CD4-positive, CD25-positive, alpha-beta regulatory T cell (primary cell): ENCODE data around the gene IFITM10. TPM values are rescaled to one million over a fixed set of nuclear protein-coding genes. Genes with fewer than 3 reads are reported as not detected.

ENCODE experiments used
- ATAC-seq, 2 donors: fragments of 150-1000 bp; cut with Tn5 transposase; one replicate each; pipeline ENCODE4 v1.10.0; 2021; ENCODE audit warnings: low read depth in 2 of 2, moderate number of reproducible peaks in 2 of 2, moderate library complexity in 1 of 2
- DNase-seq, 3 donors: peaks; one replicate each; pipeline versions ENCODE4 v3.0.0 to v3.0.0-alpha.2; 2012 to 2022; ENCODE audit warnings: mixed read lengths in 1 of 3
- H3K27ac ChIP-seq: one replicate; pipeline ENCODE4 v1.7.0; 2013; ENCODE audit warnings: mild to moderate bottlenecking, low read length; ENCODE audit not compliant: insufficient read depth, poor library complexity, severe bottlenecking
- H3K27me3 ChIP-seq: one replicate; pipeline ENCODE4 v1.7.0; 2013; ENCODE audit warnings: low read length; ENCODE audit not compliant: control insufficient read depth, insufficient read depth
- H3K36me3 ChIP-seq: one replicate; pipeline ENCODE4 v1.7.0; 2013; ENCODE audit warnings: mild to moderate bottlenecking, low read length, moderate library complexity; ENCODE audit not compliant: control insufficient read depth, insufficient read depth
- H3K4me1 ChIP-seq: 2 replicates; pipeline ENCODE4 v1.7.0; 2013; ENCODE audit warnings: mild to moderate bottlenecking, low read length; ENCODE audit not compliant: insufficient read depth, control insufficient read depth, poor library complexity, severe bottlenecking
- H3K4me3 ChIP-seq: one replicate; pipeline ENCODE4 v1.7.0; 2013; ENCODE audit warnings: low read depth, mild to moderate bottlenecking, low read length, moderate library complexity
- H3K9me3 ChIP-seq, 2 experiments: 1 replicate in 1 of 2; 2 replicates in 1 of 2; pipeline ENCODE4 v1.7.0; 2013; ENCODE audit warnings: low read length in 2 of 2, mild to moderate bottlenecking in 1 of 2, moderate library complexity in 1 of 2; ENCODE audit not compliant: control insufficient read depth in 2 of 2
- H3K27ac Mint-ChIP-seq, 3 donors: one replicate each; pipeline ENCODE4 v1.8.0; 2020 to 2022; ENCODE audit warnings: mild to moderate bottlenecking in 3 of 3, mixed read lengths in 3 of 3, moderate library complexity in 2 of 3
- H3K27me3 Mint-ChIP-seq: one replicate; pipeline ENCODE4 v1.8.0; 2022; ENCODE audit warnings: mild to moderate bottlenecking, mixed read lengths
- H3K36me3 Mint-ChIP-seq: one replicate; pipeline ENCODE4 v1.8.0; 2020; ENCODE audit warnings: mixed read lengths
- H3K4me1 Mint-ChIP-seq, 4 donors: one replicate each; pipeline ENCODE4 v1.8.0; 2020 to 2022; ENCODE audit warnings: mixed read lengths in 4 of 4, mild to moderate bottlenecking in 1 of 4
- H3K4me3 Mint-ChIP-seq, 4 donors: one replicate each; pipeline ENCODE4 v1.8.0; 2020 to 2022; ENCODE audit warnings: mild to moderate bottlenecking in 4 of 4, mixed read lengths in 4 of 4, moderate library complexity in 3 of 4
- H3K9me3 Mint-ChIP-seq, 7 donors: one replicate each; pipeline ENCODE4 v1.8.0; 2020 to 2022; ENCODE audit warnings: mixed read lengths in 7 of 7, mild to moderate bottlenecking in 3 of 7, moderate library complexity in 2 of 7
- polyA plus RNA-seq, 4 donors: library from polyadenylated mRNA; unstranded; fragments of 300-500 nt; fragmentation: Illumina TruSeq; gene quantifications; one replicate each; pipeline ENCODE4 v1.2.3, GENCODE V29; 2021
- total RNA-seq: library from RNA; stranded (reverse); gene quantifications from one replicate; pipeline ENCODE4 v1.2.3, GENCODE V29; 2022

IFITM10 gene
- total and polyA plus RNA-seq, 5 donors from 2014 or later: 2.4 TPM; not detected in 4

DNA sequence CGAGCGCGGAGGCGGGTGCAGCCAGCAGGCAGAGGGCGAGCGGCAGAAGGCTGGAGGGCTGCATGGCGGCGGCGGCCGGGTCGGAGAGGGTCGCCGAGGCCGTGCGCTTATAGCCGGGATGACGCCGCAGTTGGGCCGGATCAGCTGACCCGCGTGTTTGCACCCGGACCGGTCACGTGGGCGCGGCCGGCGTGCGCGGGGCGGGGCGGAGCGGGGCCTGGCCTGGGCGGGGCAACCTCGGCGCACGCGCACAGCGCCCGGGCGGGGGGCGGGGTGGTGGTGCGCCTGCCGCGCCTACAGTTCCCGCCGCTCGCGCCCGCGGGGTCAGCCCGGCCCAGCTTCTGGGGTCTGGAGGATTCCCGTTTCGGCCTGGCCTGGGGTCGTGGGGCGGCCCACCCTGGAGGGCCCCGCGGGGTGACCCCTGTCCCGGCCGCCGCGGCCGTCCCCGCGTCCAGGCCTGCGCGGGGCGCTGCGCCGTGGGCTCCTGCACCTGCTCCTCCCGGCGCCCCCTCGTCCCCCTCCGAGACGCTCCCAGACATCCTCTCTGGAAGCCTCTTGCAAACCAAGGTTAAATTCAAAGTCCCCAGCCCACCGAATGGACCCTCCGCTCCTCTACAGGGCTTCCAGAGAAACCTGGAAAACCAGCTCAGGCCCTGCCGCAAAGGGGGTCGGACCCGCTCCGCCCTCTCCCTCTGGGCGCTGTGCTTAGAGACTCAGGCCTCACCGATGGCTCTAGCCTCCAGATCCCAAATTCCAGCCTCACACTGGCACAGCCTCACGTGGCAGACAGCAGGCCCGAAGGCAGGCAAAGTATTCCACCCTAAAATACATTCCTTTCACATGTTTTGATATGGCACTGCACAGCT is 13.6 kb upstream of the IFITM10 start, which contains the start of gene CTSD:
CTSD (minus strand) TSS at position 132 of the 866 bp plus-strand sequence; CDS start at position 64, 68 bp downstream.
- peaks cover 41% of the 10 kb centered on the region for H3K4me1 ChIP-seq
- peak within 1 kb of the TSS; percentile 89 to 97 (median 91) for H3K4me3 Mint-ChIP-seq
- H3K27ac Mint-ChIP-seq: peak within 1 kb of the TSS; percentile 71 to 94 (median 79)
- no peaks in the 10 kb centered on the region for H3K27me3 ChIP-seq
- peaks cover 0 to 40% (median 14%) of the 10 kb centered on the region in 4 donors for H3K4me1 Mint-ChIP-seq
- H3K9me3 ChIP-seq: no peaks in the 10 kb centered on the region
- H3K36me3 ChIP-seq: peaks cover 6% of the 10 kb centered on the region
- H3K9me3 Mint-ChIP-seq: no peaks in the 10 kb centered on the region
- H3K27ac ChIP-seq: peak within 1 kb of the TSS; percentile 66
- H3K36me3 Mint-ChIP-seq: no peaks in the 10 kb centered on the region
- ATAC-seq (peak; percentile 71 to 84), DNase-seq (peak; percentile 79 to 83 (median 79))
- H3K4me3 ChIP-seq: peak within 1 kb of the TSS; percentile 57
- H3K27me3 Mint-ChIP-seq: no peaks in the 10 kb centered on the region

DNA sequence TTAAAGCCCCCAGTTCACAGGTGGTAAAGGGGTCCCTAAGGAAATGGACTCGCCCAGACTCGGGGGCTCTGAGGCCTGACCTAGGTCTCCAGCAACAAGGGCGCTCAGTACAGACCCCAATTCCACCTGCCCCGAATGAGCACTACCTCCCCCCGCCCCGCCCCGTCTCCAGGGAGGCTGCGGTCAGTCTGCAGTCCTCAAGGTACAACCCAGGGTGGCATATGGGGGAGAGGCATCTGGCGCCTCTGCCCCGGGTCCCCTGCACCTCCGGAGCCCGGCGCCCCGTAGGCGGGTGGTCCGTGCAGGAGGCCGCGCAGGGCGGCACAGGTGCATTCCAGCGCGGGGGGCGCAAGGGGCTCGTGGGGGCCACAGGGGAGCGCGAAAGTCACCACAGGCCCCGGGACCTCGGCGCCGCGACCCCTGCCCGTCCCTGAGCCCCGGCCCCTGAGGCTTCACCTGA is 13.0 kb upstream of the IFITM10 start:
- H3K4me1 ChIP-seq: peaks cover 48% of the 10 kb centered on the region
- H3K36me3 Mint-ChIP-seq: no peaks in the 10 kb centered on the region
- H3K4me3 ChIP-seq: peak overlapping the region; percentile 57

DNA sequence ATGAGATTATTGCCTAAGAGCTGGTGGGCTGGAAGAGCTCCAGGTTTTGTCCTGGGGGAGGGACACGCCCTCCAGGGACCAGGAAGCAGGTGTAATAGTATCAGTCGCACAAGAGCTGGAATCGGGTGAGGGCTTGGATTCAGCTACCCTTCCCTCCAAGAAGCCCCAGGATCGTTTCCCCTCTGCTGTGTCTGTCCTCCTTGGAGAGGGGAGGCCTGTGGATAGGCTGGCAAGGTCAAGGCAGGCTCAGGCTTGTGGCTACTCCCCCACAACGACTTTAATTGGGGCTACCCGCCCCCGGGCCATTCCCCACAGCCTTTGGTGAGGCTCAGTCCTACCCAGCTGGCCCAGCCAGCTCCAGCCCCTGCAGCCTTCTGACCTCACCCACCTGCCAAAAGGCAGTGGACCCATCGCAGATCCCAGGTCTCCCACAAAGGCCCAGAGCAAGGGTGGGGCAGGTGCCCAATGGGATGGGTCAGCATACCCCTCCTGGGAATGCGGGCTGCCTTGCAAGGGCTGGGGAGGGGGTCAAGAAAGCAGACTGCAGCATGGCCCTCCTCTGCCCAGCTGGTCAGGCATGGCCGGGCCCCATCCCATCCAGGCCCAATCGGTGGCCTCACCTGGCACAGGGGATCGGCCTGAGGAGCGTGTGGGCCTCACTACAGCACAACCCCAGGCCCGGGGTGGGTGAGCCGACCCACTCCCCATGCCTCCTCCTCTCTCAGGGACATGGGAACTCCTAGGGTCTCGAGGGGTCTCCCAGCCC is 12.3 kb upstream of the IFITM10 start:
- peaks cover 0 to 2% (median 0%) of the 10 kb centered on the region in 7 donors for H3K9me3 Mint-ChIP-seq
- H3K4me1 Mint-ChIP-seq: peaks cover 0 to 50% (median 16%) of the 10 kb centered on the region in 4 donors
- H3K27me3 Mint-ChIP-seq: no peaks in the 10 kb centered on the region
- H3K36me3 Mint-ChIP-seq: no peaks in the 10 kb centered on the region
- Histone ChIP-seq H3K27me3 (no peaks in the 10 kb centered on the region), H3K9me3 (no peaks in the 10 kb centered on the region), H3K4me3 (peak overlapping the region; percentile 57), H3K4me1 (peaks cover 55% of the 10 kb centered on the region), H3K27ac (peak overlapping the region; percentile 66), H3K36me3 (peaks cover 6% of the 10 kb centered on the region)
- ATAC-seq: no peak
- DNase-seq: no peak
- H3K27ac Mint-ChIP-seq: peak overlapping the region; percentile 49 to 84 (median 79)
- peak overlapping the region; percentile 82 to 93 (median 88) for H3K4me3 Mint-ChIP-seq

More for the DNA sequence above, 13.0 kb upstream of the IFITM10 start:
- peaks cover 6% of the 10 kb centered on the region for H3K36me3 ChIP-seq
- DNase-seq (no peak), ATAC-seq (peak; percentile 2 to 10)
- Mint-ChIP-seq H3K4me1 (peaks cover 0 to 44% (median 15%) of the 10 kb centered on the region in 4 donors), H3K27me3 (no peaks in the 10 kb centered on the region), H3K9me3 (no peaks in the 10 kb centered on the region), H3K27ac (peak overlapping the region in 1 of 3 donors; percentile 60), H3K4me3 (peak overlapping the region; percentile 61 to 91 (median 83))
- peak overlapping the region; percentile 66 for H3K27ac ChIP-seq
- H3K27me3 ChIP-seq: no peaks in the 10 kb centered on the region
- H3K9me3 ChIP-seq: no peaks in the 10 kb centered on the region

DNA sequence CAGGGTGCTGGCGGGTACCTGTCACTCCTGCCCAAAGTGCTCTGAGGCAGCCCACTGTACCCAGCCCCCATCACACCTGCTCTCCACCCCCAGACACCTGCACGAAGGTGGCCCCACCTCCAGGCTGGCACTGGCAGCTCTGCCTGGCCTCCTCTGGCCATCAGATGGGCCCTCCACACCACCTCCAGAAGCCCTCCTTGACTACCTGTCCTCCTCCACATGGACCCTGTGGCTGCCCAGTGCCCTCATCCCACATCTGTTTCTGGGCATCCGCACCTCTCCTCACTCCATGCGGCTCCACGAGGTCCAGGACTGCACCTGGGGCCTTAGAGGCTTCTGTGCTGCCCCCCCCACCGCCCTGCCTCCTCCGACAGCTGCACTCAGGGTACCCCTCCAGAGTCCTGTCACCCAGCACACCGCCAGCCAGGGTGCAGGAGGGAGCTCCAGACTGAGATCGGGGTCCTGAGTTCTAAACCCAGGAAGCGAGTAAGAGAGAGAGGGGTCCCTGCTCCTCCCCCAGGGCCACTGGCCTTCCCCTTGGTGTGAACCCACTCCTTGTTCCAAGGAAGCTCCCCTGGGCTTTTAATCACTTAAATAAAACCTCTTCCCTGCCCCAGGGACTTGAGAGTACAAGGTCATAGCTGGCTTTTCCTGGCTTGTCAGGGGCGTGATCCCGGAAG is 11.6 kb upstream of the IFITM10 start:
- peaks cover 62% of the 10 kb centered on the region for H3K4me1 ChIP-seq

DNA sequence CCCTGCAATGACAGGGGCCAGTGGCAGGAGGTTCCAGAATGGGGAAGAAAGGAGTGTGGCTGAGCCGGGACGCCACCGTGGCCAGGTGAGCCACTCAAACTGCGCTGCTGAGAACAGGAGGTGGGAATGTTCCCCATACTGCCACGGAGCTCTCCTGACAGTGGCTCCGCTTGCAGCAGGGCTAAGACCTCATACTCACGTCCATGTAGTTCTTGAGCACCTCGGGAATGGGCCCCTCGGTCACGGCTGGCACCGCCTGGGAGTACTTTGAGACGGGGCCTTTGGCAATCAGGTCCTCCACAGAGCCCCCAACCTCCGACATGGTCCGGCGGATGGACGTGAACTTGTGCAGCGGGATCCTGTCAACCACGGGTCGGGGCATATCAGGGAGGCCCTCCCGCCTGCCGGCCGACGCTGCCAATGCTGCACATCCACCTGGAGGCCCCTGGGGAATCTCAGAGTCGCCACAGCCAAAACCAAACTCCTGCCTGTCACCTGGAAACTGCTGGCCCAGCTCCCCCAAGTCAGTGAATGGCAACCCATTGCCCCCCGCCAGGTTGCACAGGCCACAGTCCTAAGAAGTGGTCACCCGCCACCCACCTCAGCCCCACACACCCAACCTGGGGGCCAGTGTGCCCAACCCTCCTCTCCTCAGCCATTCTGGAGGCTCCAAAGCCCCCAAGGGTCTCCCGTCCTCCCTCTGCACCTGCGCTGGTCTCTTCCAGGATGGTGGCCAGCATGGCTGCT is 10.9 kb upstream of the IFITM10 start:
- no peak for DNase-seq
- peak overlapping the region; percentile 51 for H3K27ac ChIP-seq
- peaks cover 0 to 2% (median 0%) of the 10 kb centered on the region in 7 donors for H3K9me3 Mint-ChIP-seq

More for the DNA sequence above, 11.6 kb upstream of the IFITM10 start:
- no peaks in the 10 kb centered on the region for H3K9me3 ChIP-seq
- Mint-ChIP-seq H3K27ac (peak overlapping the region; percentile 49 to 84 (median 79)), H3K4me1 (peaks cover 0 to 57% (median 19%) of the 10 kb centered on the region in 4 donors), H3K36me3 (no peaks in the 10 kb centered on the region), H3K9me3 (peaks cover 0 to 2% (median 0%) of the 10 kb centered on the region in 7 donors), H3K27me3 (no peaks in the 10 kb centered on the region), H3K4me3 (peak overlapping the region; percentile 82 to 93 (median 88))
- peak overlapping the region; percentile 51 for H3K27ac ChIP-seq
- no peak for ATAC-seq
- no peaks in the 10 kb centered on the region for H3K27me3 ChIP-seq
- peak overlapping the region; percentile 57 for H3K4me3 ChIP-seq
- no peak for DNase-seq
- H3K36me3 ChIP-seq: peaks cover 6% of the 10 kb centered on the region

DNA sequence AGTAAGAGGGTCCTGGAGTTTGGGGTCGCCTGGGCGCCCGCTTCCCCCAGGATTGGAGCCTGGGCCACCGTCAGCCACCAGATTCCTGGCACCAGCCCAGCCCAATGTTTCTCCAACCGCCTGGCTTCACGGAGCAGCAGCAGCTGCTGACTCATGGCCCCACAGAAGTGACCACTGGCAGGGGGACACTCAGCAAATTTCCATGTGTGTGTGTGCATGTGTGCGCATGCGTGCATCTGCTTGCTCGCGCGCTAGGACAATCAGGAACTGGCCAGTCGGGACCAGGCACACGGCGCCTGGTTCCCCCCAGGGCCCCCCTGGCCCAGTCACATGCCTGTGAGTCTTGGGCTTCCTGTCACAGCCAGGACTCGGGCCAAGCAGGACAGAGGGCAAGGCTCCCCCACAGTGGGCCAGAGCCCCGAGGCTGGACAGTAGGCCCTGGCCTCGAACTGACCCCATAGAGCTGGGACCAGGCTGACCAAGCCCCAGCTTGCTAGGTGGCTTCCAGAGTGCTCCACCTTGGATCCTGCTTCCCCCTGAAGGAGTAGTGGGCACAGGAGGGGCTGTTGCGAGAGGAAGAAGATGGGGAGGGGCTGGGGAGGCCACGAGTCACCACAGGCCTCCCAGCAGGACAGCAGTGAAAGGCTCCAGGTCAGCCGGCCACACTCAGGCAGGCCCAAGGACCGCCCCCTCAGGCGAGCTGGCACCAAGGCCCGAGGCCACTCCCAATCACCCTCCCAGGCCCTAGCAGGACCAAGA is 10.1 kb upstream of the IFITM10 start:
- no peak overlapping the region for H3K27ac ChIP-seq
- H3K4me1 ChIP-seq: peaks cover 76% of the 10 kb centered on the region
- no peaks in the 10 kb centered on the region for H3K9me3 ChIP-seq
- peak overlapping the region in 3 of 4 donors; percentile 59 to 91 (median 65) for H3K4me3 Mint-ChIP-seq
- peak in 1 of 2 donors; percentile 9 for ATAC-seq
- no peak for DNase-seq
- no peak overlapping the region for H3K27ac Mint-ChIP-seq
- no peaks in the 10 kb centered on the region for H3K27me3 ChIP-seq
- peaks cover 0 to 71% (median 24%) of the 10 kb centered on the region in 4 donors for H3K4me1 Mint-ChIP-seq
- peaks cover 0 to 3% (median 0%) of the 10 kb centered on the region in 7 donors for H3K9me3 Mint-ChIP-seq
- peaks cover 6% of the 10 kb centered on the region for H3K36me3 ChIP-seq
- H3K4me3 ChIP-seq: no peak overlapping the region
- no peaks in the 10 kb centered on the region for H3K27me3 Mint-ChIP-seq
- peaks cover 4% of the 10 kb centered on the region for H3K36me3 Mint-ChIP-seq

More for the DNA sequence above, 10.9 kb upstream of the IFITM10 start:
- Histone ChIP-seq H3K4me1 (peaks cover 69% of the 10 kb centered on the region), H3K27me3 (no peaks in the 10 kb centered on the region), H3K36me3 (peaks cover 6% of the 10 kb centered on the region), H3K4me3 (no peak overlapping the region), H3K9me3 (no peaks in the 10 kb centered on the region)
- ATAC-seq: no peak
- Mint-ChIP-seq H3K4me3 (peak overlapping the region; percentile 65 to 91 (median 83)), H3K27me3 (no peaks in the 10 kb centered on the region), H3K4me1 (peaks cover 0 to 64% (median 19%) of the 10 kb centered on the region in 4 donors), H3K36me3 (no peaks in the 10 kb centered on the region), H3K27ac (peak overlapping the region in 2 of 3 donors; percentile 48 to 49)
